AG09319 (cell line): ENCODE results near the gene VWA1.

ENCODE experiments used
- DNase-seq: peaks from one replicate; pipeline ENCODE4 v3.0.0-alpha.2; 2010; ENCODE audit warnings: low read depth; ENCODE audit errors: extremely low read depth
- CTCF ChIP-seq: IDR thresholded peaks from 2 replicates; pipeline ENCODE4 v1.5.1; 2011; ENCODE audit warnings: low read depth, mild to moderate bottlenecking, inconsistent platforms, low read length, moderate library complexity

Gene VWA1

GRCh38 chr1:1431845-1432273, 3.6 kb upstream of the VWA1 start:
- TF ChIP-seq CTCF = no peak
- no peak for DNase-seq

GRCh38 chr1:1432274-1432950, 3.1 kb upstream of the VWA1 start:
- no peak for DNase-seq

GRCh38 chr1:1432951-1433803, 2.3 kb upstream of the VWA1 start:
- TF ChIP-seq CTCF = no peak
- no peak for DNase-seq

More at GRCh38 chr1:1432274-1432950, 3.1 kb upstream of the VWA1 start:
- no peak for TF ChIP-seq CTCF

GRCh38 chr1:1433804-1434130, 1.7 kb upstream of the VWA1 start:
- TF ChIP-seq CTCF = no peak
- no peak for DNase-seq

- TF ChIP-seq CTCF = no peak
- DNase-seq = no peak
Observed at GRCh38 chr1:1434131-1434823, 1.2 kb upstream of the VWA1 start.

GRCh38 chr1:1434824-1435105, 725 bp upstream of the VWA1 start:
- no peak for DNase-seq
- TF ChIP-seq CTCF = no peak
